Activated T-helper 1 cell treated with anti-CD3 and anti-CD28 coated beads, Interleukin-2, amount 50 U/mL, for 16 hours (primary cell): ENCODE results near the gene HOXB5.

ENCODE experiments used
- DNase-seq, 2 donors: peaks; one replicate each; pipeline ENCODE4 v3.0.0-alpha.2; 2020; ENCODE audit warnings: low read depth in 1 of 2, low spot score in 1 of 2

Gene HOXB5

DNA sequence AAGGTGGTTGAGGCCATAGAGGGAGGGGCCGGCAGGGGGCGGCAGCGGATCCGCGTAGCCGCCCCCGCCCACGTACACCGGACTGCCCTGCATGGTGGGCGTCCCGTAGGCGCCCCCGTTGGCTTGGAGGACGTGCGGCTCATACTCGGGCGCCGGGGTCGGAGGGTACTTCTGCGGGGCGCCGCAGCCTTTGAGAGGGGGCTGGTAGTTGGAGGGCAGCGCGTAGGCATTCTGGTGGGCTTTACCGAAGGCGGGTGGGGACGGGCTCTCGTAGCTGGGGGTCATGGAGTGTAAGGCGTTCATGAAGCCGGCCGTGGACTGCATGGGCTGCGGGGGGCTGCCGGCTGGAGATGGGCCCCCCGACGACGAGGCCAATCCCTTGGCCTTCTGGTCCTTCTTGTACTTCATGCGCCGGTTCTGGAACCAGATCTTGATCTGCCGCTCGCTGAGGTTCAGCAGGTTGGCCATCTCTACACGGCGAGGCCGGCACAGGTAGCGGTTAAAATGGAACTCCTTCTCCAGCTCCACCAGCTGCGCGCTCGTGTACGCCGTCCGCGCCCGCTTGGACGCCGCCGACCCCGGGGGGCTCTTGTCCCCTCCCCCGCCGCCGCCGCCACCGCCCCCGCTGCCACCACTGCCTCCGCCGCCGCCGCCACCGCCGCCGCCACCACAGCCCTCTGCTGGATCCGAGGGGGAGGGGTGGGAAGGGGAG is 42.9 kb downstream of the HOXB5 start:
- no peak for DNase-seq

- no peak for DNase-seq
Measured at GRCh38 chr17:48549914-48550501, 43.6 kb downstream of the HOXB5 start.

DNA sequence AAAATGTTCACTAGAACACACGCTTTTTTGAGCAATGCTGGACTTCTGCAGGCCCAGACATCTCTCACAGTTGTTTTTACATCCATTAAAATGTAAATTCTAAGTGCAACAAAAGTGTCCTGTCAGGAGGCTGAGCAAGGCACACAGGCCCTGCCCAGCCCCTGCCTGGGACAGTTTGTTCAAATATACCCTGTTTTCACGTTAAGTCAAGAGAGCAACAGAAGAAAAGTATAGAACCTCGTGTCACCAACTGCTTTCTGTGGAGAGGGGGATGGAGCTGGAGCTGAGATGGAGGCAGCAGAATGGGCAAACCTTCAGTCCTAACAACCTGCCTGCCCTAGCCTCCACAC is 44.3 kb downstream of the HOXB5 start:
- no peak for DNase-seq

- no peak for DNase-seq
Measured at GRCh38 chr17:48548523-48549280, 44.9 kb downstream of the HOXB5 start.

DNA sequence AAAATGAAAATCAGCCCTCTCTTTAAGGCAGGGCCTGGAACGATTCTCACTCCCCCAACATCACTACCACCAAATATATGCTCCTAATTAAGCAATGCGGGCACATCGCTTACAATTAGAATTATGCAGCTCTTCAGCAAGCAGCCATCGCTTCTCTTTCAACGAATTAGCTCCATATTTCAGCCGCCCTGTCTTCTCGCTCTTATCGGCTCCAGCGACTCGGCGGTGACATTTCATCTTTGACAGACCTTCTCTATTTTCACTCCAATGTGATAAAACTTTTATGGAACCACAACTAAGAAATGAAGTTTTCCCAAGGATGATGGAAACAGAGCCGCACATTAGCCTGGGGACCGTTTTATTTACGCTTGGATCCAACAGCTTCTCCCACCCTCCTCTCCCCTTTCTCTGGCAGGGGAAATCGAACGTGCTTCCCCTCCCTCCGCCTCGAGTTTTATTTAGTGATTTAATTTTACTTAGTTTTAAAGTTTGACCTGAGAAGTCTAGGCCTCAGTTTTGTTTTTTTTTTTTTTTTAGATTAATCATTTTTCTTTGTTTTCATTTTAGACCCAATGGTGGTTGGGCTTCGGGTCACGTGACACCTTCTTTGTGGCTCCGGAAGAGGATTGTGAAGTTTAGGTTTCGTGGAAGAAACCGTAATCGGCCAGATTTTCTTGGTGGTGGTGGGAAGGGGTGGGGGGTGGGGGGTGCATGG is 45.6 kb downstream of the HOXB5 start:
- DNase-seq, result no peak

GRCh38 chr17:48546924-48547807 is 46.4 kb downstream of the HOXB5 start:
- no peak for DNase-seq

- DNase-seq, result no peak
Measured at GRCh38 chr17:48546137-48546923, 47.2 kb downstream of the HOXB5 start.

- DNase-seq, result no peak
Measured at GRCh38 chr17:48545539-48545938, 48.0 kb downstream of the HOXB5 start.

- no peak for DNase-seq
Measured at GRCh38 chr17:48545022-48545375, 48.6 kb downstream of the HOXB5 start, which contains the start of gene HOXB2. HOXB2 (minus strand) TSS chr17:48545109; CDS start chr17:48544911, 198 bp downstream.

GRCh38 chr17:48544349-48545021 is 49.1 kb downstream of the HOXB5 start:
- DNase-seq, result no peak

DNA sequence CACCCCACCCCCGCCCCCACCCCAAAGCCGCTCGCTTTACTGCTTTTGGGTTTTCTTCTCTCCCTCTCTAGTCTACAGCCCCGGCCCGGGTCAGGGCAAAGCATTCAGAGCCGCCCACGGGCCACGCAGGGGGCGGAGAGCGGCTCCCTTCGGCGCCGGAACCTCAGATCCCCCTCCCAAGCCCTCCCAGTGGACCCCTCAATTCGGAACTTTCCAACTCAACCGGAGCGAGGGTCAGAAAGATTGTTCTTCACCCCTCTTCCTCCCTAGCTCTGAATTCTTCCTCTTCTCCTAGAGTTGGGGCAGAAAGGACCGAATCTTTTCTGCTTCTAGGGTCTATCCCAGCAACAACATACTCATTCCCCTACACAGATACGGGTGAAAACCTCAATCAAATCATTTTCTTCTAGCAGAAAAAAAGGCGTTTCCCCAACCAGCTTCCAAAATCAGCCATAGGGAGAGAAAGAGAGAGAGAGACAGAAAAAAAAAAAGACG is 49.7 kb downstream of the HOXB5 start:
- DNase-seq, result peak in 1 of 2 donors; percentile 21

DNA sequence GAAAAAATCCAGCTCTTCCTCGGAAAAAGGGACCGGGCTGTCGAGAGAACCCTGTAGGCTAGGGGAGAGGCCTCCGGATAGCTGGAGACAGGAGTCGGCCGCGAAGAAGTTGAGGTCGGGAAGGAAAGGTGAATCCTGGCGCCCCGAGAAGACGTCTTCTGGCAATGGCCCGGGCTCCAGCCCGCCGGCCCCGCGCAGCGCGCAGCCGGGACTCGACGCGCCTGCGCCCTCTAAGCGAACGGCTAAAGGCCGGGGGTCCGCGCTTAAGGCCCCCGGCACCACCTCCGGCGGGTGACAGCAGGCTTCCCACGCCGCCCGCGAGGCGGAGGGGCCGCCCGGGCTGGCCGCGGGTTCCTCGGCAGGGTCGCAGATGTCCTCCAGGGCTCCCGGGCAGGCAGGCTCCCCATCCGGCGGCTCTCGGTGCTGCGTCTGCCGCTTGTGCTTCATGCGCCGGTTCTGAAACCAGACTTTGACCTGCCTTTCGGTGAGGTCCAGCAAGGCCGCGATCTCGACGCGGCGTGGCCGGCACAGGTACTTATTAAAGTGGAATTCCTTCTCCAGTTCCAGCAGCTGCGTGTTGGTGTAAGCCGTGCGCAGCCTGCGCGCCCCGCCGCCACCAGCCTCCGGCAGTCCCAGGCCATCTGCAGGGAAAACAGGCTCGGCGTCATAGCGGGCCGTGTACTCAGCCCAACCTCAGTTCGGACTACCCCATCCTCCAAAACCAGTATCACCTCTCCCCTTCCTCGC is 50.3 kb downstream of the HOXB5 start:
- DNase-seq, result peak; percentile 21 to 32

GRCh38 chr17:48542698-48543106 is 50.9 kb downstream of the HOXB5 start:
- DNase-seq, result no peak

GRCh38 chr17:48542114-48542656 is 51.4 kb downstream of the HOXB5 start:
- no peak for DNase-seq

GRCh38 chr17:48541577-48542113 is 51.9 kb downstream of the HOXB5 start:
- no peak for DNase-seq
